Astrocyte (in vitro differentiated cells and primary cell): ENCODE results near the gene WHRN. TPM values are rescaled to one million over a fixed set of nuclear protein-coding genes. Genes with fewer than 3 reads are reported as not detected.

Experiments
- DNase-seq: peaks from one replicate; pipeline ENCODE4 v3.0.0-alpha.2; 2010; ENCODE audit warnings: low read depth
- FAIRE-seq: peaks from 2 replicates; lab custom pipeline; 2011; peaks lifted over from hg19 to GRCh38; lab: Jason Lieb, UNC
- H2AFZ ChIP-seq: 2 replicates; pipeline ENCODE4 v1.6.0; 2012; ENCODE audit warnings: low read depth, low read length, inconsistent platforms
- H3K27ac ChIP-seq: 2 replicates; pipeline ENCODE4 v1.5.1; 2011; ENCODE audit warnings: low read depth, low read length, inconsistent platforms
- H3K27me3 ChIP-seq: 2 replicates; pipeline ENCODE4 v1.6.0; 2011; ENCODE audit warnings: low read length, inconsistent platforms; ENCODE audit not compliant: insufficient read depth
- H3K36me3 ChIP-seq: 2 replicates; pipeline ENCODE4 v1.5.1; 2011; ENCODE audit warnings: low read length, inconsistent platforms; ENCODE audit not compliant: insufficient read depth
- H3K4me1 ChIP-seq: 2 replicates; pipeline ENCODE4 v1.5.1; 2011; ENCODE audit warnings: low read length, inconsistent platforms; ENCODE audit not compliant: insufficient read depth
- H3K4me2 ChIP-seq: 2 replicates; pipeline ENCODE4 v1.6.0; 2012; ENCODE audit warnings: low read length, inconsistent platforms
- H3K4me3 ChIP-seq: 2 replicates; pipeline ENCODE4 v1.5.1; 2011; ENCODE audit warnings: low read depth, mild to moderate bottlenecking, low read length, inconsistent platforms; ENCODE audit not compliant: insufficient read depth
- H3K79me2 ChIP-seq: 2 replicates; pipeline ENCODE4 v1.6.0; 2012; ENCODE audit warnings: mild to moderate bottlenecking, low read length, inconsistent platforms; ENCODE audit not compliant: insufficient read depth
- H3K9ac ChIP-seq: 2 replicates; pipeline ENCODE4 v1.6.0; 2012; ENCODE audit warnings: mild to moderate bottlenecking, low read length, inconsistent platforms
- H3K9me3 ChIP-seq: 2 replicates; pipeline ENCODE4 v1.5.1; 2012; ENCODE audit warnings: low read depth, mild to moderate bottlenecking, low read length, inconsistent platforms; ENCODE audit not compliant: insufficient read depth
- H4K20me1 ChIP-seq: 2 replicates; pipeline ENCODE4 v1.6.0; 2012; ENCODE audit warnings: low read length, inconsistent platforms; ENCODE audit not compliant: insufficient read depth
- H3K27ac Mint-ChIP-seq: one replicate; pipeline ENCODE4 v1.8.0; 2021; ENCODE audit warnings: mild to moderate bottlenecking, mixed read lengths; ENCODE audit not compliant: unreplicated experiment
- H3K27me3 Mint-ChIP-seq: one replicate; pipeline ENCODE4 v1.8.0; 2021; ENCODE audit warnings: low read depth, mixed read lengths; ENCODE audit not compliant: unreplicated experiment
- H3K36me3 Mint-ChIP-seq: one replicate; pipeline ENCODE4 v1.8.0; 2021; ENCODE audit warnings: low read depth, mixed read lengths; ENCODE audit not compliant: unreplicated experiment
- H3K4me1 Mint-ChIP-seq: one replicate; pipeline ENCODE4 v1.8.0; 2021; ENCODE audit warnings: low read depth, mixed read lengths; ENCODE audit not compliant: unreplicated experiment
- H3K4me3 Mint-ChIP-seq: one replicate; pipeline ENCODE4 v1.8.0; 2021; ENCODE audit warnings: mild to moderate bottlenecking, moderate library complexity, mixed read lengths; ENCODE audit not compliant: unreplicated experiment
- H3K9me3 Mint-ChIP-seq: one replicate; pipeline ENCODE4 v1.8.0; 2021; ENCODE audit warnings: mild to moderate bottlenecking, mixed read lengths; ENCODE audit not compliant: unreplicated experiment
- EZH2 ChIP-seq: IDR thresholded peaks from 2 replicates; pipeline ENCODE4 v1.6.1; 2012; ENCODE audit warnings: mild to moderate bottlenecking, low read length, inconsistent platforms; ENCODE audit not compliant: insufficient read depth
- total RNA-seq: library from RNA; stranded (reverse); gene quantifications from 2 replicates; pipeline ENCODE4 v1.2.1, GENCODE V29; 2021
- TF ChIP-seq, protein P1 (sequence below): IDR thresholded peaks from 2 replicates; pipeline ENCODE4 v1.5.1; 2011; ENCODE audit warnings: low read depth, mild to moderate bottlenecking, inconsistent platforms, low read length, moderate library complexity; ENCODE audit not compliant: insufficient read depth

The WHRN gene
- total RNA-seq, 1 donor from 2014 or later, result 10.2 TPM

DNA sequence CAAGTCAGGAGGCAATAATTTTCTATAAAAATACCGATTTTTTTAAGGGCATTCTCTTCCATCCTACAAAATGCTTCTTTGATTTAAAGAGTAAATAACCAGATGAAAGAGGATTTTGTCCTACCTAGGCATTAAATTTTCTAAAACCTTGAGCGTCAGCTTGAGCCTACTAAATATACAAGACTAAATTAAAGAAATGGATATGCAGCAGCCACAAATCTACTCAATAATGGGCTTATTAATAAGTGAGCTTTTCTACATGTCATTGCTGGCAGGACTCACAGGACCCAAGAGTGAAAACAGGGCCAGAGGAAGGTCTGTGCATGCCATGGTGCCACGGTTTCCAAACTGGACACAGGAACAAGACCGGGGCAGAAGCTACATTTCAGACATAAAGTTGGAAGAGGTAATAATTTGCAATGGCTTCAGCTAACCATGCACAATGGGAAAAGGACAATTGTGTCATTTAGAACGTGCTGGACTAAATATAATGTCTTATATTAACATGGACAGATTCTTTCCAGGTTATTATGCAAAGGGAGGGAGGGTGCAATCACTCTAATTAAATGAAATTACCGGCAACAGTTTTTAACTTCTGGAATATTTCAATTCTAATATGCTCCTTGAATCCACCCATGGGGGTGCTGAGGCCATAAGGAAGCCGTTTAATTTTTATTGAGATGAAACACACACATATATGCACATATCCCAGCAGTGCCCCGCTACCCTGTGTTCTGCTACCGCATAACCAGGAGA lies 5.2 kb downstream of the WHRN start:
- H3K9me3 Mint-ChIP-seq, result peaks cover 2% of the 10 kb centered on the region
- Histone ChIP-seq H3K4me1 (peaks cover 22% of the 10 kb centered on the region), H4K20me1 (peaks cover 20% of the 10 kb centered on the region), H3K9ac (no peak overlapping the region), H3K79me2 (no peaks in the 10 kb centered on the region), H3K36me3 (no peaks in the 10 kb centered on the region), H3K9me3 (no peaks in the 10 kb centered on the region), H2AFZ (no peak overlapping the region), H3K27me3 (peaks cover 8% of the 10 kb centered on the region), H3K4me2 (no peak overlapping the region), H3K27ac (no peak overlapping the region), H3K4me3 (no peak overlapping the region)
- no peak overlapping the region for H3K27ac Mint-ChIP-seq
- H3K4me1 Mint-ChIP-seq, result peaks cover 22% of the 10 kb centered on the region
- peaks cover 12% of the 10 kb centered on the region for H3K27me3 Mint-ChIP-seq
- TF ChIP-seq, protein P1, sequence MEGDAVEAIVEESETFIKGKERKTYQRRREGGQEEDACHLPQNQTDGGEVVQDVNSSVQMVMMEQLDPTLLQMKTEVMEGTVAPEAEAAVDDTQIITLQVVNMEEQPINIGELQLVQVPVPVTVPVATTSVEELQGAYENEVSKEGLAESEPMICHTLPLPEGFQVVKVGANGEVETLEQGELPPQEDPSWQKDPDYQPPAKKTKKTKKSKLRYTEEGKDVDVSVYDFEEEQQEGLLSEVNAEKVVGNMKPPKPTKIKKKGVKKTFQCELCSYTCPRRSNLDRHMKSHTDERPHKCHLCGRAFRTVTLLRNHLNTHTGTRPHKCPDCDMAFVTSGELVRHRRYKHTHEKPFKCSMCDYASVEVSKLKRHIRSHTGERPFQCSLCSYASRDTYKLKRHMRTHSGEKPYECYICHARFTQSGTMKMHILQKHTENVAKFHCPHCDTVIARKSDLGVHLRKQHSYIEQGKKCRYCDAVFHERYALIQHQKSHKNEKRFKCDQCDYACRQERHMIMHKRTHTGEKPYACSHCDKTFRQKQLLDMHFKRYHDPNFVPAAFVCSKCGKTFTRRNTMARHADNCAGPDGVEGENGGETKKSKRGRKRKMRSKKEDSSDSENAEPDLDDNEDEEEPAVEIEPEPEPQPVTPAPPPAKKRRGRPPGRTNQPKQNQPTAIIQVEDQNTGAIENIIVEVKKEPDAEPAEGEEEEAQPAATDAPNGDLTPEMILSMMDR, result no peak
- no peak for TF ChIP-seq EZH2
- peaks cover 4% of the 10 kb centered on the region for H3K36me3 Mint-ChIP-seq
- FAIRE-seq (no peak), DNase-seq (no peak)
- no peak overlapping the region for H3K4me3 Mint-ChIP-seq

- no peak overlapping the region for H3K9ac ChIP-seq
- H3K4me1 Mint-ChIP-seq, result peaks cover 22% of the 10 kb centered on the region
- peaks cover 4% of the 10 kb centered on the region for H3K36me3 Mint-ChIP-seq
- no peaks in the 10 kb centered on the region for H3K9me3 ChIP-seq
- peaks cover 17% of the 10 kb centered on the region for H3K27me3 Mint-ChIP-seq
- no peak overlapping the region for H3K4me3 Mint-ChIP-seq
- DNase-seq, result no peak
- peaks cover 5% of the 10 kb centered on the region for H3K9me3 Mint-ChIP-seq
- H3K79me2 ChIP-seq, result no peaks in the 10 kb centered on the region
- no peaks in the 10 kb centered on the region for H3K36me3 ChIP-seq
- H3K4me2 ChIP-seq, result no peak overlapping the region
- H3K4me3 ChIP-seq, result no peak overlapping the region
- peaks cover 9% of the 10 kb centered on the region for H3K27me3 ChIP-seq
- peaks cover 22% of the 10 kb centered on the region for H3K4me1 ChIP-seq
- TF ChIP-seq, protein P1, result no peak
- TF ChIP-seq EZH2, result no peak
- H3K27ac ChIP-seq, result no peak overlapping the region
- peaks cover 25% of the 10 kb centered on the region for H4K20me1 ChIP-seq
- no peak overlapping the region for H3K27ac Mint-ChIP-seq
- no peak for FAIRE-seq
- H2AFZ ChIP-seq, result no peak overlapping the region
These were observed 5.7 kb downstream of the WHRN start for GRCh38 chr9:114499528-114499927.
